Transverse colon (tissue), 4 donors: ENCODE data around the gene WSB1.

Experiments
- CTCF ChIP-seq, 5 experiments: fragments of 200-600 bp in 3 of 5; fragments of 450-650 bp in 2 of 5; sonication (generic) in 3 of 5; IDR thresholded peaks; 1 replicate in 2 of 5; 2 replicates in 3 of 5; pipeline ENCODE4 v1.5.1; 2016 to 2017; ENCODE audit warnings: antibody characterized with exemption in 5 of 5, inconsistent platforms in 3 of 5, mild to moderate bottlenecking in 2 of 5, moderate library complexity in 1 of 5
- EP300 ChIP-seq: sonication (generic); formaldehyde crosslinking; IDR thresholded peaks from one replicate; pipeline ENCODE4 v1.6.1; 2017; ENCODE audit warnings: antibody characterized with exemption, low read depth
- POLR2A ChIP-seq: fragments of 450-650 bp; IDR thresholded peaks from one replicate; pipeline ENCODE4 v1.6.1; 2016; ENCODE audit warnings: antibody characterized with exemption, mild to moderate bottlenecking, moderate library complexity
- POLR2AphosphoS5 ChIP-seq, 3 donors: sonication (generic); formaldehyde crosslinking; IDR thresholded peaks; one replicate each; pipeline ENCODE4 v1.6.1; 2016; ENCODE audit warnings: antibody characterized with exemption in 3 of 3

- TF ChIP-seq CTCF (IDR thresholded peaks at IDR 0.05) = no peak
- no peak for TF ChIP-seq POLR2AphosphoS5 (IDR thresholded peaks at IDR 0.05)
- no peak for TF ChIP-seq POLR2A
- TF ChIP-seq EP300 = no peak
These were observed 62.3 kb downstream of the WSB1 start for GRCh38 chr17:27356091-27356705.
